CD4-positive, alpha-beta T cell treated with Interleukin-17A for 4 hours (primary cell): Measurements from ENCODE around the gene PIEZO2.
"Not testable (repeated sequence)": the region's sequence is repeated elsewhere in the genome, so short reads cannot be mapped to it uniquely, and the experiment has no call there.

Experiments
- DNase-seq: peaks from one replicate; pipeline ENCODE4 v3.0.0-alpha.2; 2020; ENCODE audit warnings: mixed read lengths

PIEZO2 gene

GRCh38 chr18:11149441-11150270 lies at the start of gene PIEZO2:
PIEZO2 (minus strand) TSS chr18:11149569; CDS start chr18:11148588, 981 bp downstream.
- no peak for DNase-seq

- DNase-seq = no peak
Measured at GRCh38 chr18:11183637-11184036, 34.3 kb upstream of the PIEZO2 start.

- DNase-seq = not testable (repeated sequence)
Measured at GRCh38 chr18:11181629-11182028, 32.3 kb upstream of the PIEZO2 start.

GRCh38 chr18:11179959-11180519 lies 30.7 kb upstream of the PIEZO2 start:
- DNase-seq = no peak

- no peak for DNase-seq
Measured at GRCh38 chr18:11178951-11179549, 29.7 kb upstream of the PIEZO2 start.

GRCh38 chr18:11177382-11177781 lies 28.0 kb upstream of the PIEZO2 start:
- DNase-seq = no peak

GRCh38 chr18:11176481-11176881 lies 27.1 kb upstream of the PIEZO2 start:
- DNase-seq = no peak

GRCh38 chr18:11175266-11175979 lies 26.1 kb upstream of the PIEZO2 start:
- no peak for DNase-seq

- DNase-seq = not testable (repeated sequence)
Measured at GRCh38 chr18:11174179-11174578, 24.8 kb upstream of the PIEZO2 start.

GRCh38 chr18:11167778-11168177 lies 18.4 kb upstream of the PIEZO2 start:
- DNase-seq = no peak

GRCh38 chr18:11165952-11166351 lies 16.6 kb upstream of the PIEZO2 start:
- no peak for DNase-seq

GRCh38 chr18:11165138-11165537 lies 15.8 kb upstream of the PIEZO2 start:
- no peak for DNase-seq

- DNase-seq = no peak
Measured at GRCh38 chr18:11163665-11164064, 14.3 kb upstream of the PIEZO2 start.

- no peak for DNase-seq
Measured at GRCh38 chr18:11162889-11163288, 13.5 kb upstream of the PIEZO2 start.

GRCh38 chr18:11162462-11162861 lies 13.1 kb upstream of the PIEZO2 start:
- DNase-seq = no peak

GRCh38 chr18:11160313-11160712 lies 10.9 kb upstream of the PIEZO2 start:
- no peak for DNase-seq

- no peak for DNase-seq
Measured at GRCh38 chr18:11159844-11160243, 10.5 kb upstream of the PIEZO2 start.

- no peak for DNase-seq
Measured at GRCh38 chr18:11156978-11157377, 7.6 kb upstream of the PIEZO2 start.

GRCh38 chr18:11155034-11155759 lies 5.8 kb upstream of the PIEZO2 start:
- DNase-seq = no peak

GRCh38 chr18:11154368-11154989 lies 5.1 kb upstream of the PIEZO2 start:
- no peak for DNase-seq

GRCh38 chr18:11153097-11153496 lies 3.7 kb upstream of the PIEZO2 start:
- no peak for DNase-seq

GRCh38 chr18:11150271-11150615 lies 874 bp upstream of the PIEZO2 start:
- no peak for DNase-seq
